HG03439 (cell line): ENCODE measurements around the gene SAMD4A.
"Not testable (repeated sequence)": the region's sequence is repeated elsewhere in the genome, so short reads cannot be mapped to it uniquely, and the experiment has no call there.

Experiments used
- ATAC-seq: cut with Tn5 transposase; IDR thresholded peaks from one replicate; pipeline ENCODE4 v1.9.1; 2021; ENCODE audit warnings: mild to moderate bottlenecking, moderate library complexity; ENCODE audit not compliant: unreplicated experiment

Gene SAMD4A

DNA sequence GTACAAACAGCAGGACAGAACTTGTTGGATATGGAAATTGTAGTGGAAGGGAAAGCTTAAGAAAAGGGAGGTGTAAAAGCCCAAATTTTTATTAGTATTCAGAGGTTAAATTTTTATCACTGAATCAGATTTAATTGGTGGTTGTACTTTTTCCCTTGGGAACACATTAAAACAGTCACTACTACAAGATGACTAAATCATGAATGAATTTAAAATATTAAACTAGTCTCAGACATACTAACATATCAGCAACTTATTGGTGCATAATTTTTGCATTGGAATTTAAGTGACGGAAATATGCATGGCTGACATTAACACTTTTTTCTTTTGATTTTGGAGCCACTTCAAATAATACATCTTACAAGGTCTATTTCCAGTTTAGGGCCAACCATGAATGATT lies 27.6 kb downstream of the SAMD4A start:
- no peak for ATAC-seq

DNA sequence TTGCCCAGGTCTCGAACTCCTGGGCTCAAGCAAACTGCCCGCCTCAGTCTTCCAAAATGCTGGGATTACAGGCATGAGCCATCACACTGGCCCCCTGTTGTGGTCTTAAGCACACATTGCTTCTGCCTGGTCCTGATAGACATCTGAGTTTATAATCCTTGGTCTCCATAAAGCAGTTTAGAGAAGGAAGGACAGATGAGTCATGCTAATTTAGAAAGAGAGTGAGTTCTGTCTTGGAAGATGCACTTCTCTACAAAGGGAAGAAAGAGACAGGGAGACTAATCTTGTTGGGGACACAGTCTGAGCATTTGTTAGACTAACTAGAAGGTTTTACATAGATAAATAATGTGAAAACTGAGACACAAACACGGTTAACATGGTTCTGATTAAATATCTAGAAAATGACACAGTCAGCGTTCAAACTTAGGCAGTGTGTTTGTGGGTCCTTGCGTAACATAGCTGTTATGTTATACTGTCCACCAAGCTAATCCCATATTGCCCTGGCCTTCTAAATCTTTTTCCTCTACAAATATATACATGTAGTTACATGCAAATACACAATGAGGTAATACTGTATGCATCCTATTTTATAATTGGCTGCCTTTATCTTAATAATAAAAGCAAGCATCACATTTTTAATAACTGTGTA lies 31.0 kb downstream of the SAMD4A start:
- no peak for ATAC-seq

DNA sequence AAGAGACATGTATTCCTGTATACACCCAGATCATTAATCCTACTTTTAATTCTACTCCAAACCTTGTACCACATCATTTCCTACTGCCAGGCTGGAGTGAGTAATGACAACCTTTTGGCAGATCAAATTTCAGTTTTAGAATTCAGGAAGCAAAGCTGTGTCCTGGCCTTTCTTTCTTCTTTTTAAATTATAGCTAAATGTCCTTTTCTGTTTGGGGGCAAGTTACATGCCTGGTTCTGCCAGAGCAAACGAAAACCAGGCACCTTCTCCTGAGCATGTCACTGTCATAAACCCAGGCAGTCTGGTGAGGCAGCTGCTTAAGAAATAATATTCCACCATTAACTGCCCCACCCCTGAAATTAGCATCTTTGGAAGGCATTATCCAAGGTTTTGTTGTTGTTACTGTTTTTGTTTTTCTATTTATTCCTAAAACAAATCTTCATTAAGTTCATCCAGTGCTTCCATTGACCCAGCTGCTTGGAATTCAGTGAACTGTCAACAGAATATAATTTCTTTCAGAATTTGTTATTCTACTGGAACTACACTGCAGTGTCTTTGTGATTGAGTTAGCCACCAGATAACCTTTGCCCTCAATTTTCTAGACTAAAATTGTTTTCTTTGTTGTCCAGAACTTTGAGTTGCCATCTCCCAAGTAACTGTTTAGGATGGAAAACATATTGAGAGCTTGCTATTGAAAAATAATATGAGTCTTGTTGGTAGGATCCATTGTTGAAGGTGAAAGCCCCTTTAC lies 33.2 kb downstream of the SAMD4A start:
- ATAC-seq = no peak

DNA sequence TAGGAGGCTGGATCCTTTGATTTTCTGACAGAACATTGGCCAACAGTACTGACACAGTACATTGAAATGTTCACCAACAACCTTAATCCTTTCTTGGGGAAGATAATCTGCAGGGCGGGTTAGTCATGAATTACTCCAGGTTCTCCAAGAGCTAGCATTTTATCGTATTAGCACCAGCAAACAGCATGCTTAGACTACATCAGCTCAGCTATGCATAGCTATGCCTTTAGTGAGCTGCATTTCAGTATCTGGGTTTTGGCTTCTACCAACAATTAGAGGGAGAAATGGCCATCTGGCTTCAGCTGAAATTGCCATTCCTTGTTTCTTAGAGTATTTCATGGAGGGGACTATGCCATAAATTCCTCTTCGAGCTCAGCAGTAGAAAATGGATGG lies 33.8 kb downstream of the SAMD4A start:
- no peak for ATAC-seq

- ATAC-seq = no peak
These were observed 36.4 kb downstream of the SAMD4A start for GRCh38 chr14:54603362-54603761.

- no peak for ATAC-seq
These were observed 39.2 kb downstream of the SAMD4A start for GRCh38 chr14:54606178-54606577.

DNA sequence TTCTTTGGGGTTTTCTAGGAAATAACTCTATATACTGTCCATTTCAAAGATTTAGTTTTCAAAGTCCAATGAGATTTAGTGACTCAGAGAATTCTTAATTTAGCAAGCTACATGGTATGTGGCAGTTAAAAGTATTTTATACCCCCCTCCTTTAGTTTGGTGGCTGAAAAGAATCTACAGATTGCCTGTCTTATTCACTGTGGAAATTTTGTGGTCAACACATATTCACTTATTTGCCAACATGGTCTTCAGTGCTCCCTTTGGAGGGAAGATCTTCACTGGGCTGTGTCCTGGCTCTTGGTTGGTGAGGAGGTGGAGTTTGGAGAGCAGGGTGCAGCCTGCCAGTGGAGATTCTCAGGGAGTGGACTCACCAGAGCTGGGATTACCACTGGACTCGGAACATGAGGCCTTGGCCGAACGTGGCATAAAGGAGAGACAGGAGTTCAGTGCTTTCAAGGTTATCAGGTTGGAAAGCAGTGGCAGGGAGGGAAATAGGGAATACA lies 39.8 kb downstream of the SAMD4A start:
- no peak for ATAC-seq

GRCh38 chr14:54609576-54609975 lies 42.6 kb downstream of the SAMD4A start:
- no peak for ATAC-seq

GRCh38 chr14:54610051-54610977 lies 43.4 kb downstream of the SAMD4A start:
- ATAC-seq = no peak

DNA sequence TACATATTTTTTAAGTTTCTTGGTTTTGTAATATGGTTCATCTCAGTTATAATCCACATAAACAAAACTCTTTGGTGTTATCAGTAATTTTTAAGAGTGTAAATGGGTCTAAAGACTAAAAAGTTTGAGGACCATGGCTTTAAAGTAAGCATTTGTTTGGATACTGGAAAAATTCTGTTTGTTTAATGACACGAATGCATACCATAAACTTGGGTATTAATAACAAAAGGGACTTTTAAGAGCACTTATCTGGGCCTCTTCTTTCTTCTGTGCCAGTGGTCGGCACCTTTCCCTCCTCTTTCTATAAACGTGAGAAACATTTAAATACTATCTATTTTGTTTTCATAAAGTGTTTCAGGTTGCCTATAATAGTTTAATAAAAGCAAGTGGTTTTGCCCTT lies 47.4 kb downstream of the SAMD4A start:
- ATAC-seq = no peak

- ATAC-seq = no peak
These were observed 50.5 kb downstream of the SAMD4A start for GRCh38 chr14:54617467-54617866.

- ATAC-seq = no peak
These were observed 54.8 kb downstream of the SAMD4A start for GRCh38 chr14:54621686-54622085.

GRCh38 chr14:54622192-54622958 lies 55.4 kb downstream of the SAMD4A start:
- ATAC-seq = peak; percentile 88

DNA sequence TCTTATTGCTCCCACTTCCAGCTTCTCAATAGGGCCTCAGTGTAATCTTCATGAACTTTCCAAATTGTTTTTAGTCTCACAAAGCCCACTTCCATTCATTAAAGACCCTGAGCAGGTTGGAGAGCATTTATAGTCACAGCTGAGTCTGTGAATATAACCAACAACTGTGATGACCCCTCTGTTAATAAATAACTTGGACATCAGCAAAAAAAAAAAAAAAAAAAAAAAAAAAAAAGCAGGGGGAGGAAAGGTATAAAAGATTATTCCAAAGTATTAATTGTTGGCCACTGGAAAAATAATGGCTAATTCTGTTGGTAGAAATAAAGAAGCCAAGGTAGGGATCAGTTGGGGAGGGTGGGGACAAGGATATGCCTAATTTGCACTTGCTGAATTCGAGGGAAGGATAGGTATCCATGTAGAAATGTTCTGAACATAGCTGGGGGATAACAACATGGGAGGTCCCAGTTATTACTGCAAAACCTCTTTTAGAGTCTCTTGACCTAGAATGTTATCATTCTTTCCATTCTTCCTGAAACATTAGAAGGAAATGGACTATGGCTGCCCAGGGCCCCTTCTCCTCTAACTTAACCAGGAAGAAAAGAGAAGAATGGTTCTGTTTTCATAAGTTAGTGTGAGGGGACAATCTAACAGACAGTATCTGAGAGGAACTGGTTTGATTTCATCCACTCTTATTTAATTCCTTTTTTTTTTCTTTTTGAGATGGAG lies 56.5 kb downstream of the SAMD4A start:
- no peak for ATAC-seq

- ATAC-seq = not testable (repeated sequence)
These were observed 57.1 kb downstream of the SAMD4A start for GRCh38 chr14:54624005-54624358.

- no peak for ATAC-seq
These were observed 58.2 kb downstream of the SAMD4A start for GRCh38 chr14:54625112-54625511.

GRCh38 chr14:54627219-54627539 lies 60.3 kb downstream of the SAMD4A start:
- ATAC-seq = no peak

DNA sequence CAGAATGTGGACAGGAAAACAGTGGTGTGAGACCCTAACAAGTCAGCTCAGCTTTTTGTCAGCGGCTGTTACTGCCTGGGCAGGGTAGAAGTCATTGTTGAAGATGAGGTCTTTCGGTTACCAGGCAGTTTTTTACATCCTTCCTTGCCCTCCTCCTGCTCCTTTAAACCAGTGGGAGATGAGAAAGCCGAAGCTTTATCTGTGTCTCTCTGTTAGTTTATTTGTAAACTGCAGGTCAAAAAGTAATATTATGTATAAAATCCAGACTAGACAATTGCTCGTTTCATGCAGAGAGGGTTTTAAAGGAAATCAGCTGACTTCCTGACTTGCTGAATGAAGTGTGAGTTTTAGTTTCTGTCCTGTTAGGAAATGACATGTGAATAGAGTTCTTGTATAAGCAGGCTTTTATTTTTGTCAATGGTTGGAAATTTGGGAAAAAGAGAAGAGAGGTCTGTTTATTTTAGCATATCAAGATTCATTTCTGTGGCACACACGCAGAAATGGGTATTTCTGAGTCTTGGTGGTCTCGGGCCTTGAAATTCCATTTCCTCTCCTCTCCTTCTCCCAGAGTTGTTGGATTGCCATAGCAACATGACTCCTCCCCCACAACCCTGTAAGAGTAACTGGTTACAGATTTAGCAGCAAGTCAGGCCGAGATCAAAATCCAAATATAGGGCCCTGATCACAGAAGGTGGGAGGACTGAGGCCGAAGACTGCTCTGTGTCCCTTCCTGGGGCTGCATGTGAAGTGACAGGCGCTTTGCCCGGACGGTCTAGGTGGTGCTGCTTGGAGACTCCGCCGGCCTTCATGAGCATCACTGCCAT lies 60.8 kb downstream of the SAMD4A start:
- ATAC-seq = peak; percentile 65

- no peak for ATAC-seq
These were observed 62.3 kb downstream of the SAMD4A start for GRCh38 chr14:54629183-54629582.
